Ishikawa (cell line): Measurements from ENCODE around the gene FBXO3.

ENCODE experiments used
- CREB1 ChIP-seq: IDR thresholded peaks from 2 replicates; pipeline ENCODE4 v1.6.1; 2012; ENCODE audit warnings: low read depth
- EGR1 ChIP-seq: IDR thresholded peaks from 2 replicates; pipeline ENCODE4 v1.6.1; 2012
- EP300 ChIP-seq: IDR thresholded peaks from 2 replicates; pipeline ENCODE4 v1.6.1; 2012; ENCODE audit warnings: borderline replicate concordance

DNA sequence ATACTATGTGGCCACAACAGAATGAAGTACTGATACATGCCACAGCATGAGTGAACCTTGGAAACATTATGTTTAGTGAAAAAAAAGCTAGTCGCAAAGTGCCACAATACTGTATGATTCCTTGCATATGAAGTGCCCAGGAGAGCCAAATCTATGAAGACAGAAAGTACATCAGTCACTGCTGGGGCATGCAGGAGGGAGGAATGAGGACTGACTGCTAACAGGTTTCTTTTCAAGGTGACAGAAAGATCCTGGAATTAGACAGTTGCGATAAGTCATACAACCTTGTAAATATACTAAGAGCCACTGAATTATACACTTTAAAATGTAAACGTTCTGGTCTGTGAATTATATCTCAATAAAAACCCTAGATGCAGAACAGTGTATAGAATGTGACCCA is 61.9 kb downstream of the FBXO3 start:
- TF ChIP-seq CREB1 = no peak
- no peak for TF ChIP-seq EGR1
- no peak for TF ChIP-seq EP300
